IPS DF 19.7 (cell line): ENCODE data around the gene SLC9A8.

ENCODE experiments used
- DNase-seq: peaks from one replicate; pipeline ENCODE4 v3.0.0-alpha.2; 2013; ENCODE audit warnings: low read depth, low spot score

The SLC9A8 gene

DNA sequence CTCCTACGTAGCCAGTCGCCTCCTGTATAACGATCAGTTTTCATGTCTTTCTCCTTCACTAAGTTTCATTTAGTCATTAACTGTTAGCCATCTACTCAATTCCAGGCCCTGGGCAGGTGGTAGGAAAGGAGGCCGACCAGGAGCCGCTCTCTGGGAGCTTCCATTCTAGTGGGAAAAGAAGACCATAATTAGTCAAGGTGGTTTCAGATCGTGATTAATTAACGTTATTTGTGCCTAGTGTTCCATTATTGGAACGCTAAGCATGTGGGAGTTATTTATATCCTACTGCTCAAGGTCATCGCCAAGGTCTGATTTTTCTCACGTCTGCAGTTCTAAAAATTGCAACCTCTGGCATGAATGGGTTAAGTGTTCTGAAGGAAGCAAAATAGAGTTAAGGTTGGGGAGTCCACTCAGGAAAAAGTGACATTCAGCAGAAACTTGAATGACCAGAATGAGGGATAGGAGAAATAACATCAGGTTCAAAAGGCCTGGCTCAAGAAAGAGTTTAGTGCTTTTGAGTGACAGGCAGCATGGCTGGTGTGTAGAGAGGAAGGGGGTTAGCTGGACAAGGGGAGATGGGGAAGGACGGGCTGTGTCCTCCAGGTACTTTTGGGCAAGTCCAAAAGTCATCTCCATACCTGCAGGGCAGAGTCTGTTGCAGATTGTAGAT lies 812 bp downstream of the SLC9A8 start:
- no peak for DNase-seq

DNA sequence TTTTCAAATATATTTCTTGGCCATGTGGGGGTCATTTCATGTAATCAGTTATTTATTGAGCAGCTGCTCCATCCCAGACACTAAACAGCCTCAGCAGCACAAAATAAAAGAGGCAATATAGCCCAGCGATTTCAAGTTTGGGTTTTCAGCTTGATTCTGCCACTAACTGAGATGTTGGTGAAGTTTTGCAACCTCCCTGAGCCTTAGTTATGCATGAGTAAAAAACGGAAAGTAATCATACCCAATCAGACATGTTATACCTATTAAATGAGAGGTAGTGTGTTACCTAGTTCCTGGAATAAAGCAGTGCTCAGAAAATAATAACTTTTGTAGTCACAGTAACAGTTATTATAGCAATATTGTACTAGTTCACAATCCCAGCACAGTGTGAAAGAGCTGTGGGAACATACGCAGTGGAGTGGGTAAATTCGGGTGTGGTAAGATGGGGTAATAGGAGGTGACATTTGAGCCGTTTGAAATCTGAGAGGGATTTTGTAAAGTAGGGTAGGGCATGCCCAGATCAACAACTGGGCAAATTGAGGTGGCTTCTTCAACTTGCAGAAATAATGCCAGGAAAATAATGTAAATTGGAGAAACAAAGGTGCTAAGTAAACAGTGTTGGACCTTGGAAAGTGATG lies 1.5 kb downstream of the SLC9A8 start:
- no peak for DNase-seq

DNA sequence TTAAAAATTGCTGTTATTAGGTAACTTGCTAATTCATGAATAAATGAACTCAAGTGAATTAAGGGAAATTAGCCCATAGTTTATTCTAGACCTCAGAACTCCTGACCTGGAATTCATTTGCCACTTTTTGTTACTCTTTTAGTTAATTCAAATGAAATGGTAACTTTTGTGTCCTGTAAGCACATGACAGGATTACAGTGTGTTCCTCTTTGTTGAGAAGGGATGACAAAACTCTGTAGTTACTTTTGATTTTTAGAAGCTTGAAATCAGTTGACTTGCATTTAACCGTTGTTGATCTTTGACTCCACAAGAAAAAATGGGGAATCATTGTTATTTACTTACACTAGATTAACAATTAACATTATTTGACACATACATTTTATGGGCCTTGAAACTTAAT lies 6.2 kb downstream of the SLC9A8 start:
- no peak for DNase-seq

DNA sequence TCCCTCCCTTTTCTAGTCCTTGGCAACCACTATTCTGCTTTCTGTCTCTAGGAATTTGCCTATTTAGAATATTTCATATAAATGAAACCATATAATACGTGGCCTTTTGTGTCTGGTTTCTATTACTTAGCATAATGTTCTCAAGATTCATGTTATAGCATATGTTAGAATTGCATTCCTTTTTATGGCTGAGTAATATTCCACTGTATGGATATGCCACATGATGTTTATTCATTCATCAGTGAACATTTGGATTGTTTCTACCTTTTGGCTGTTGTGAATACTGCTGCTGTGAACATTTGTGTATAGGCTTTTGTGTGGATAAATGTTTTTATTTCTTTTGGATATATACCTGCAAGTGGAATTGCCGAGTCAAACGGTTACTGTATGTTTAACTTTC lies 7.1 kb downstream of the SLC9A8 start:
- no peak for DNase-seq

DNA sequence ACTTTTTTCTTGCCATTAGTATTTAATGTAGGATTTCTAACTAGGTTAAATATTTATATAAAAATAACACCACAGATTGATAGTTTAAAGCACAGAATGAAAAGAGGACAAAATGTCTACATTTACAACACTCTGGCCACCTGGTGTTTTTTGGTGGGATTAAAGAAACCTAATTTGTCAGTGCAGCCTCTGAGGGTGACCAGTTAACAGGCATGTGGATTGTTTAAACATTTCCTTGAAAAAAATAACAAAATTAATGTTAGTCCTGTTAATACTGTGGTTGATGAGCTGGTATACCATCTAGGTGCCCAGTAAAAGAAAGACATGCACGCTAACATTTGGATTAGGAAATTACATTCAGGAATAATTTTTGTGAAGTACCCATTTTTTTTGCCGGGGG lies 8.8 kb downstream of the SLC9A8 start:
- DNase-seq = no peak

DNA sequence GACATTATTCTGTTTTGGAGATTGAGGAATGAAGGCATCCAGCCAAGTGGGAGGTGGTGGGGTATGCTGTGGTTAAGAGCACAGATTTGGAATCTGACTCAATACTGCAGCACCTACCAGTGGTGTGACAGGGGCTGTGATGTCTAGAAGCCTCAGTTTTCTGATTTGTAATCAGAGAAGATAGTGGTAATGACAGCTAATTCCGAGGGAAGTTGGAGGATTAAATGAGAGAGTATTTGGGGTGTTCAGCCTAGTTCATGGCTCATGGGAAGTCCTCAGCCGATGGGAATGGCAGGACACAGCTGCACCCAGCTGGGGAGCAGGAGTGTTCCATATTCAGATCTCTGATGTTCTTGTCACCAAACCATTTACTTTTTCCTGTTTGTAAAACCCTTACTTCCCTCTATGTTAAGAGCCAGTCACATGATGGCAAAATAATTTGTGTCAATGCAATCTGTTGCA lies 9.3 kb downstream of the SLC9A8 start:
- DNase-seq = no peak

DNA sequence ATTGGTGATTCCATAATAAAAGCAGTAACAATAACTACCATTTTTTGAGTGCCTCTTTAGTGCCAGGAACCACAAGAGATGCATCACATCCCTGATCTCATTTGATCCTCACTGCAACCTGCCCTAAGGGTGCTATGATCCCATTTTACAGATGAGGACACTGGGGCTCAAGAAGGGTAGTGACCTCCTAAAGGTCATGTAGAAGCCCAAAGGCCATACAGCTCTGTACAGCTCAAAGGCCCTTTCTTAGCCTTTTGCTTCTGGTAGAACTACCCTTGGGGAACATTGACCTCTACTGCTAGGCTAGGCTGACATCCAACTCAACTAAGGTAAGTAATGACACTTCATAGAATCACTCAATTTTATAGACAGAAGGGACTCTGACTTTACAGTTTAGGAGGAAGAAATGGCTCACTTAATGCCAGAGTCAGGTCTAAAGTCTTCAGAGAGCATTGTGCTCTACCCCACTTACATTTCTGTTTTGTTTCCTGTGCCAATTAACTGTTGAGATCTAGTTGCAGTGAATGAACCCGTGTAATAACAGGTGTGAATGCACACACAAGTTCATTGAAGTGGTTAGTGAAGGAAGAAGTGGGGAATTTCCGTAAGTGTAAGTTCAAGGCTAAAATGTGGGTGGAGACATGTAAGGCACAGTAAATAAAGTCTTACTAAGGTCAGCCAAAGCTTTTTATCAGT lies 10.7 kb downstream of the SLC9A8 start:
- no peak for DNase-seq

DNA sequence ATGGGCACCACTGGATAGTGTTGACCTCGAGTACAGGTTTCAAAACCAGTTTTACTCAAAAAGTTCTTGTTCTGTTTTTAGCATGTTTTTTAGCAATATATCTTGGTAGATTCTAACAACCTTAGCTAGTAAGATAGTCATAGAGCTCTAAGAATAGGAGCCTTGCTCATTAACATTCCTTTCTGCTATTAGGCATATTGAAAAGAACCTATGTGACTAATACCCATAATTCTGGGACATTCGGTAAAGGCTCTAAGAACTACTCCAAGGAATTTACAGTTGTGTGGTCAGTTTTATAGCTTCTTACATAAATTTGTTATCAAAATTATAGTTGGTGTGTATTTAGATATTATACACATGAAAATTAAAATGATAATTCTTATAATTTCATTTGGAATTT lies 11.6 kb downstream of the SLC9A8 start:
- no peak for DNase-seq

DNA sequence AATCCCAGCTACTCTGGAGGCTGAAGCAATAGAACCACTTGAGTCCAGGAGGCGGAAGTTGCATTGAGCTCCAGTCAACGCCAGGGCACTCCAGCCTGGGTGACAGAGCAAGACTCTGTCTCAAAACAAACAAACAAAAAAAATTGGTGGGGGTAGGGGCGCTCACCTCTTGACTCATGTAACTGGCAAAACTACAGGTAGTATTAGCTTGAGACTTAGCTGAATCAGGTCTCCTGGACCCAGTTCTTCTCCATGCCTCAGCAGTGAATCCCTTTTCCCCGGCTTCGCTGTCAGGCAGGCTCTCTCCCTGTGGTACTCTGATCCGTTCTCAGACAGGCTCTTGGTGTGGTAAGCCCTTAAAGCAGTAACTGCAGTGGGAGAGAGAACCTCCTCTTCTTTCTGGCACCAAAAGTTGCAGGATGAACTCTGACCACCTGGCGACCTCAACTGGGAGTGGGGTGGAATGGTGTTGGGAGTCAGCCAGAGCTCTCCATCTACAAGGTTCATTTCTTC lies 12.9 kb downstream of the SLC9A8 start:
- DNase-seq = no peak

DNA sequence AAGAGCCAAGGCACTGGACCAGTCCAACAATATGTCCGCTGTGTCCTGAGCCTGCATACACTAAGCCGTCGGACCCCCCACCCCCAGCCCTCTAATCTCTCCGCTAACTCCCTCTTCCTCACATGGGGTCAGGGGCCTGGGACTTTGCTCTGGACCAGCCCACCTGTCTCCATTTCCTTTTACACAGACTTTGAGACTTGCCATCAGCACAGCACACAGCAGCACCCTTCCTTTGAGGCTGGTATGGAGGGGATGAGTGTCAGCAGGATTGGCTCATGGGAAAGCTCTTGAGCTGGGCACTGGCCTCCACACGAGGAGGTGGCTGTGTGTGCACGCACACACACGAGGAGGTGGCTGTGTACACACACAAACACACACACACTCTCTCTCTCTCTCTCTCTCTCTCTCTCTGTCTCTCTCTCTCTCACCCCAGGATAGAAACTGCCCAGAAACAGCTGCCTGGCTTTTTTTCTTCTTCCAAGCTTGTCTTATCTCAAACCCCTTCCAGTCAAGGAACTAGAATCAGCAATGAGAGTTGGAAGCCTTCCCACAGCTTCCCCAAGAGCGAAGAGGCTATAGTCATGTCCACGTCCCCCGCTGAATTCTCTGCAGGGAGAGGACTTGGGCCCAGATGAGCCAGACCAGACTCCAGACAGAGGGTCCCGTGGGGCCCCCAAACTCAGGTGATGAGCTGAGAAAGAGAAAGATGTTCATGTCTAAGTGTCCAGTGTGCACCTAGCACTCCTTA lies 18.6 kb downstream of the SLC9A8 start:
- DNase-seq = no peak

DNA sequence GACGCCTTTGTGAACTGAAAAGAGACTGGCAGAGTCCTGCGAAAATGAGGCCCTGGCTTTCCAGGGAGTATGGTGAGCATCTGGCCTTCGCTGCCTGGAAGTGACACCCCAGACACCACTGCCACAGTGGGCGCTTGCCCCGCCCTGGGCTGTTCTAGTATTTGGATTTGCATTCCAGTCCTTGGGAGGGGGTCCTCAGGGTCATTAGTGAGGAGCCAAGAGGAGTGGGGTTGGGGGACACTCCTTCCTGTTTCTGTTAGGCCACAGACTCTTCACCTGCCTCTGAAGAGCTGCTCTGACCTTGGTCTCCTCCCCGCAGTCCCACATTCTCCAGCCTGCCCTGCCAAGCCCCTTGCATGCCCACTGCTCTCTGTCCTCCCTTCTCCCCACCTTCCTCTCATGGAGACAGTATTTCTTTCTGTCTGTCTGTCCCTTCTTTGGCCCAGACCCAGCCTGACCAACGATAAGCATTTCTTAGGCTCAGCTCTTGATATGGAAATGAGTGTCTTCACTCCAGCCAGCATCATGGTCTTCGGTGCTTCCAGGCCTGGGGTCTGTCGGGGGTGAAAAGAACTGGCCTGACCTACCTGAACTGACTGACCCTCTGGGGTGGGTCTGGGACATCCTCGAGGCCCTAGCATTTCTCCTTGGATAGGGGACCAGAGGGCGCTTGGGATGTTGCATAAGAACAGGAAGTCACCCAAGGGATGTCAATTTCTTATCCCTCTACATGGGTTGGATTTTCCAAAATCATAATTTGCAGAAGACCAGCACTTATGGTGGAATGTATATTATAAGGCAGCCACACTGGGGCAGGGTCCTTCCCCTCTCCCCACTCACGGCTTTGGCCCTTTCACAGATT lies 19.4 kb downstream of the SLC9A8 start:
- DNase-seq = no peak

DNA sequence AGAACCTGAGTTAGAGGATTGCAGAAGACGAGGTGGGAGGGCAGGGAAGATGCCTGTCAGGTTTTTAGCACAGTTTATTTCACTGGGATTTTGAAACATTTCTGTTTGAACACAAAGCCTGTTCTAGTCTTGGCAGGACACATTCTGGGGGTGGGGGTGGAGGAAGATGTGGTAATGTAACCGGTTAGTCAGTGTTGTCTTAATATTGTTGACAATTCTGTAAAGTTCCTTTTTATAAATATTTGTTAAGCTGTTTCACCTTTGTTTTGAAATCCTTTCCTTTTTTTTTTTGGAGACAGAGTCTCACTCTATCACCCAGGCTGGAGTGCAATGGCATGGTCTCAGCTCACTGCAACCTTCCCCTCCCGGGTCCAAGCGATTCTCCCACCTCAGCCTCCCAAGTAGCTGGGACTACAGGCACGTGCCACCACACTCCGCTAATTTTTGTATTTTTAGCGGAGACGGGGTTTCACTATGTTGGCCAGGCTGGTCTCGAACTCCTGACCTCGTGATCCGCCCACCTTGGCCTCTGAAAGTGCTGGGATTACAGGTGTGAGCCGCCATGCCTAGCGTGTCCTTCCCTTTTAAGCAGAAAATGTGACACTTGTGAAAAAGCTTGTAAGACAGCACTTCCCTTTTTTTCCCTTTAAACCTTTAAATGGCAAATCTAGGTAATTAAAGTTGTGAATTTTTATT lies 20.2 kb downstream of the SLC9A8 start:
- no peak for DNase-seq

DNA sequence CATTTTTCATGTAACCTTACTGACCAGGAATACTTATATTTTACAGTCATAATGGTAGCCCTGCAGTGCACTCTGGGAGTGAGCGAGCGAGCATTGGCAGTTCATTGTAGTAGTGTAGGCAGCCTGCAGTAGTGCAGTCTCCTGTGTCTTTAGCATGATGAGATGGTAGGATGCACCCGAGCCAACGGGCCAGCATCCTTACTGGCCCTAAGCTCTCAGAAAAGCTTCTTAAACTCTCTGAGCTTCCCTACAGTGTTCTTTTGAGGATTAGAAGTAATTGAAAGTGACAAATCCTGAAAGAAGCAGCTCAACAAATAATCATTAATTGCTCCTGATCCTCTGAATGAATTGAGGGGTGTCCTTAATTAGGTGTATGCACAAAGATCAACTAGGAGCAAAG lies 20.9 kb downstream of the SLC9A8 start:
- no peak for DNase-seq

DNA sequence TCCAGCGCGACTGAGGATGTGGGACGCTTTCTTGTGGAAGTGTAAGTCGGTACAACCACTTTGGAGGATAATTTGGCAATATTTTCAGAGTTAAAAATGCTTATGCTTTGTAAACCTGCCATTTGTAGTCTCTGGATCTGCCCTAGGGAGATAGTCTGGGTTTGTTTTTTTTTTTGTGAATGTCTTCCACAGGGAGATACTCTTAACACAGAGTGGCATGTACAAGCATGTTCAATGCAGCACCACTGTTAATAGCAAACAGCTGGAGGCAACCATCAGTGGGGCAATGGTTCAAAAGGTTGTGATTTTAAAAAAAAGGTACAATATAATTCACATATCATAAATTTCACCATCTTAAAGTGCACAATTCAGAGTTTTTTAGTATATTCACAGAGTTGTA lies 22.4 kb downstream of the SLC9A8 start:
- no peak for DNase-seq

DNA sequence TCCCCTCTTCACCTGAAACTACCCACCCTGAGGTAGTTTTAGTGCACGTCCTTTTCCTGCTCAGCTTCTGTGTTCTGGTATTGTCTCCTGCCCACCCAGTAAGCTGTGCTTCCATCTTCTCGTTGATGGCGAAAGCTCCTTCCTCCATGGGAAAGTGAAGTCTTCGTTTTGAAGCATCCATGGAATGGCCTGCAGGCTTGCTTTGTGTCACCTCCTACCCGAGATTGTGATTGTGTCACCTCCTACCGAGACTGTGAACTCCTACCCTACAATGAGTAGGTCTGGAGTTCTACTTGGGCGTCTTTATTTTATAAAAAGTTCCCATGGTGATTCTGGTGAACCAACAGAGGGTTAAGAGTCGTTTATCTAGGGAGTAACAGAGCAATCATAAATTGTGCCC lies 25.9 kb downstream of the SLC9A8 start:
- DNase-seq = no peak

DNA sequence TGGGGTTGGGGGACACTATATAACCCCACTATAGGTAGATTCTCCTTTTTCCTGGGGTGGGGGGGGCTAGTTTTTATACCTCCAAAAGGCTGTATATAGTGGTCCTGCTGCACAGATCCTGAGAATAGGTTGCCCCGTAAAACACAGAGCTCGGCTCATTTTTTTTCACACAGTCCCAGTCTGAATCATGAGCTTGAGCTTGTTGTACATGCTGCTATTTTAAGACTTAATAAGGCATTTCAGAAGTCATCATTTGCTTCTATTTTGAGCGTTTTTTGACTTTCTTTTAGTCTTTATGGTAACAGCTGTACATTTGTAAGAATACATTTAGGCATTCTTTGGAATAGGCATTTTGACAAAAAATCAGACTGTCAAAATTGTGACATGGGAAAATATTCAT lies 30.5 kb downstream of the SLC9A8 start:
- no peak for DNase-seq

DNA sequence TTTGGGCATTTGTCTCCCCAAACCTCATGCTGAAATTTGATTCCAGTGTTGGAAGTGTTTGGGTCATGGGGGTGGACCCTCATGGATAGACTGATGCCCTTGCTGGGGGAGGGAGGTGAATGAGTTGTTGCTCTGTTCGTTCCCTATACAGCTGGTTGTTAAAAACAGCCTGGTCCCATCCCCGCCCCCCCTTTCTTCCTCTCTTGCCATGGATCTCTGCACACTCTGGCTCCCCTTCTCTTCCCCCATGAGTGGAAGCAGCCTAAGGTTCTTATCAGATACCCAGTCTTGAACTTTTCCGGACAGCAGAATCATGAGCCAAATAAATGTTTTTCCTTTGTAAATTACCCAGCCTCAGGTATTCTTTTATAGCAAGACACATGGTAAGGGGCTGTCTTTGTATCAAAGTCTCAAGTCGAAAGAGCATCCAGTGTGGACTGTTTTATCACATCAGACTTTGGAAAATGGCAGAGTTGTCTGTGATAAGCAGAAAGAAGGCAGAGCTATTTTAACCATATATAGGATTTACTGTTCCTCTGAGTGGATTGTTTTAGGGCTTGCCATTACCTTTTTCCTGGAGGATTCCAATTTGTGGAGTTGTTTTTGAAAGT lies 31.2 kb downstream of the SLC9A8 start:
- DNase-seq = no peak

DNA sequence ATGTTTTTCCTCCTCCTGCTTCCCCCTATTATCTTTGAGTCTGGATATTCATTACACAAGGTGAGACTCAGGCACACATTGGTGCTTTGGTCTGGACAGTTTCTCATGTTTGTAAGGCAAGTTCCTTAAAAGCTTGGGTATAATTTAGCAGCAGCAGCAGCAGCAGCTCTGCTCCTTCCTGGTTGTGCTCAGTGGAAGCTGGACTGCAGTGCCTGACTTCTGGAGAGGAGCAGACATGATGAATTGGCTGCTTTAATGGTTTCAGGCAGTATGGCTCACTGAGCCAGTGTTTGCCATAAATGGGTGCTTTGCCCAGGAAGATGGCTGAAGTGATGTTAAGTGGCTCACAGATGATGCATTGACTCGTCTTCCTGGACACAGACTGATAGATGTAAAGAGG lies 32.4 kb downstream of the SLC9A8 start:
- no peak for DNase-seq

DNA sequence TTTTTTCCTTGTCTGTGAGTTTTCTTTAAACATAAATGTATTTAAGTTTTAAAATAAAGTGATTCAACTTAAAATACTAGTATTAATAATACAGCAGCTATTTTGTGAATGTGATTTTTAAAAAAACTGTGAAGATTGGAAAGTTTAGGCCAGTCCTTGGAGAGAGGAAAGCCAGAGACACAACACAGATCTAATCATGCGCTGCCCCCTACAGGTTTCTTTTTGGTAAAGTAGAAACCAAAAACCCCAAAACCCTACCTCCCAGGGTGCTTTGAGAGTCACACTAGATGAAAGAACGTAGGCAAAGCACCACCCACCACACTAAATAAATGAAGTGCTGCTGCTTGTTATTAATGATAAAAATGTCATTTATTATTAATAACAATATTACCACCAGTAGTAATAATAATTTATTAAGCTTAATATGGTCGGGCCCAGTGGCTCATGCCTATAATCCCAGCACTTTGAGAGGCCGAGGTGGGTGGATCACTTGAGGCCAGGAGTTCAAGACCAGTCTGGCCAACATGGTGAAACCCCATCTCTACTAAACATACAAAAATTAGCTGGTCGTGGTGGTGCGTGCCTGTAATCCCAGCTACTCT lies 33.7 kb downstream of the SLC9A8 start:
- DNase-seq = peak; percentile 25
